GM04503 (cell line): Measurements from ENCODE around the gene AMPH.
"Not testable (repeated sequence)": the region's sequence is repeated elsewhere in the genome, so short reads cannot be mapped to it uniquely, and the experiment has no call there.

ENCODE experiments used
- DNase-seq: peaks from one replicate; pipeline ENCODE4 v3.0.0-alpha.2; 2012; ENCODE audit warnings: low read depth

The AMPH gene

DNA sequence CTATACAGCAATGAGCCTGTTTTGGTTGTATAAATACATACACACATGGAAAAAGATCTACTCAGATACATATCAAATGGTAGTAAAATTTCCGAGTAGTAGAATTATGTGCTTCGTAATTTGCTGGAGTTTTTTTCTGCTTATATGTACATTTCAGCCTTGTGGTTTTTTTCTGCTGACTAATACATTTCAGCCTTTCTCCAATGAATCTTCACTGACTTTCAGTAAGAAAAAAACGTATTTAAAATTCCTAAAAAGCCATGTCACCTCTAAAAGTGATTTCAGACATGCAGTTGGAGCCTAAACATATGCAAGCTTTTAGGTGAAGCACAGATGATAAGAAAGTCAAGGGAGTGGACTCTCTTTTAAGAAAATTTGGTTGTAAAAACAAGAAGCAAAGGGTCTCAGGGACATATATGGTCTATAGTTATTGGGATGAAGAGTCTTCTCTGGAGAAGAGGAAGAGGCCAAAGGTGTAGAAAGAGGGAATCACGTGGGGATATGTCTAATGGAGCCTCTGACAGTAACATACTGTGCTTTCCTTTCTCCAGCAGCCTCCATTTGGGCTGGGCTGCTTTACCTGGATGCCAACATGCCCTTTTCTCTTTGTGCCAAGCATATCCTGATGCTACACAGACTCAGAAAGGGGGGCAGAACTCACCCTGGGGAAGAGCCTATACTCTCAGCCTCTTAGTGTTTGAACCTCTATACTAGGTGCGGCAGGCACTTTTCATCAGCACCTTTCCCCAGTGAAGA is 2.4 kb downstream of the AMPH start:
- peak; percentile 49 for DNase-seq

DNA sequence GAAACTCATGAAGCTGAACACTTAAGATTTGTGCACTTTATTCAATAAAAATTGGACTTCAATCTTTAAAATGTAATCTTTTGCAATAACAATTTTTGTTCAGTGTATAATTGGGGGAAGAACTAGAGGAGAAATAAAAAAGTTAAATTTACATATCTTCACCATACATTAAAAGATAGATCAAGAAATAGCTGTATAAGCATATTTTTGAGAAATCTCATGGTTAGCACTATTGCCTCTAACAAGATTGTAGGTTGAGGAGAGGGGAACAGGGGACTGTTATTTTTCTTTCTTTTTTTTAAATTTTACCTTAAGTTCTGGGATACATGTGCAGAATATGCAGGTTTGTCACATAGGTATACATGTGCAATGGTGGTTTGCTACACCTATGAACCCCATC is 5.3 kb downstream of the AMPH start:
- DNase-seq = no peak

DNA sequence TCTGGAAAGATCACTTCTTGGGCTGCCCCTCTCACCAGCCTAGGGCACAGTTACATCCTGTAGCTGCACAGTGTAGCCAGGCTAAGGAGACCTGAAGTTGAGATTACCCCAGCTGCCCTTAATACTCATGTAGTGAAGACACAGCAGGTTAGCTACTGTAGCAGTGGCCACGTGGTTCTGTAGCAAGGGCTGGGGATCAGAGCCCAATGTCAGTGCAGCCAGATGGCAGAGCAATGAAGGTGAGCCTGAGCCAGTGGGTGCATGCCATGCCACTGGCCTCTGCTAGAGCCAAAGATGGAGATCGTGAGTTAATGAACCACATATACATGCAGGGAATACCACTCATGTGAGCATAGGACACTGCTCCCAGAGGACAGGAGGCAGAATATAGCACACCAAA is 15.5 kb downstream of the AMPH start:
- DNase-seq = no peak

DNA sequence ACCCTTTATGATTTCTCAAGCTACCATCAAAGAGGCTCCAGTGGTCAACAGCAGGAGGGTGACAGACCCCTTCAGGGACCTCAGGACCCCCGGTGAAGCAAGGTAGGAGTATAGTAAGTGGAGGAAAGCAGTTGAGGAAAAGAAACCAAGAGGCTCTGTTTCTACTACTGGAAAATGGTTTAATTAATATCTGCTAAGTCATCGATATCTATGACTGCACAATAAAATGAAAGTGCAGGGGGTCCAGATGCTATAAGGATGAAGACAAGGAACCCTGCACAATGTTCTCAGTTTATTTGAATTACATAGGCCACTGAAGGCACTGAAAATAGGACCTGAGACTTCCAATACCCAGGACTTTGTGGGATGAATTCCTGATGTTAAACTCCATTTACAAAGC is 23.7 kb downstream of the AMPH start:
- DNase-seq = no peak

DNA sequence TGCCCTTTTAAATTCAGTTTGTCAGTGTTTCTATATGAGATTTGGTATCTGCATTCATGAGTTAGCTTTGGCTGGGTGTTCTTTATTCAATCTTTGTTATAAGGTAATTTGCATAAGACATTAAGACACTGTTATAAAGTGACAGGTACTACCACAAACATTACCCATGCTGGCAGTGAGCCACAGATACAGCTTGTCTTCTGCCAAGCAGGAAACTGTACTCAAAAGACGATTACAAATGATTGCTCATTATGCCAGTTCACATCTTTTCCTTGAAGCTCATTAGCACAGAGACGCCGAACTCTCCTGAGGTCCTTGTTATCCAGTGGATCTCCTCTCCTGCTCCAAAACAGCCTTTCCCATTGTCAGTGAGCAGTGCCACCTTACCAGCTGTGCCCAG is 30.4 kb downstream of the AMPH start:
- no peak for DNase-seq

DNA sequence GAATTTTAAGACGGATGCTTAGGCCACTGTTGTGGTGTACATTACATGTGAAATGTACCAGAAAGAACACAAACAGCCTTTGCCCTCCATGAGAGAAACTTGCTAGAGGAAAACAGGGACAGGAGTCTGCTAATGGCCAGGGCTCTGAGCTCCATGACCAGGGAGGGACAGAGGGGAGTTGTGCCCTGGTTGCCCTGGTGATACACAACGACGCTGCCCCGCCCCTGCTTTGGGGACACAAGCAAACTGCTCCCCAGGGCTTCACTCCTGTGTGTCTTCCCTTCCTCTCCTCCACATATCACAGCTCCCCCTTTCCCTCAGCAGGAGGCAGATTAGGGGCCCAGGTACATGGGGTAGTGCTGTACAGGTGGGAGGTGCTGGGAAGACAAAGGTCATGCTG is 36.2 kb downstream of the AMPH start:
- no peak for DNase-seq

DNA sequence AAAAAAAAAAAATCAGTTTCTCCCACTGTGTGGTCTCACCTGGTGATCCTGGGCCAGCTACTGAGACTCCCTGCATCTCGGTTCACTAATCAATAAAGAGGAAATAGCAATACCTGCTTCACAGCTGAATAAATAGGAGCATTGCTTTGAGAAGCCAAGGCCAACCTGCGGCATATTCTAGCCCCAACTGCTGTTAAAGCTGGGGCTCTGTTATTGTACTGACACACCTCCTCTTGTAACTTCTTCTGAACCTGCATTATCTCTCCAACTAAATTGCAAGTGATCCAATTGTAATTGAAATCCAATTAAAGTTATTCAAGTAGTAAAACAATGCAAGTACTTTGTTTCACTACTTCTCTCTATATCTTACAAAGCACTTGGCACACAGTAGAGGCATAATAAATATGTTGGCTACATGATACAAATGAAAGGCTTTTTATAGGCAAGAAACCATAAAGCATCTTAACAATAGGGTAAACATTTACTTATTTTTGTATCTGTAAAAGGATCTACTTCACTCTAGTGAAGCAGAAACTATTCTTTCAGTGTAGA is 38.4 kb downstream of the AMPH start:
- DNase-seq = no peak

DNA sequence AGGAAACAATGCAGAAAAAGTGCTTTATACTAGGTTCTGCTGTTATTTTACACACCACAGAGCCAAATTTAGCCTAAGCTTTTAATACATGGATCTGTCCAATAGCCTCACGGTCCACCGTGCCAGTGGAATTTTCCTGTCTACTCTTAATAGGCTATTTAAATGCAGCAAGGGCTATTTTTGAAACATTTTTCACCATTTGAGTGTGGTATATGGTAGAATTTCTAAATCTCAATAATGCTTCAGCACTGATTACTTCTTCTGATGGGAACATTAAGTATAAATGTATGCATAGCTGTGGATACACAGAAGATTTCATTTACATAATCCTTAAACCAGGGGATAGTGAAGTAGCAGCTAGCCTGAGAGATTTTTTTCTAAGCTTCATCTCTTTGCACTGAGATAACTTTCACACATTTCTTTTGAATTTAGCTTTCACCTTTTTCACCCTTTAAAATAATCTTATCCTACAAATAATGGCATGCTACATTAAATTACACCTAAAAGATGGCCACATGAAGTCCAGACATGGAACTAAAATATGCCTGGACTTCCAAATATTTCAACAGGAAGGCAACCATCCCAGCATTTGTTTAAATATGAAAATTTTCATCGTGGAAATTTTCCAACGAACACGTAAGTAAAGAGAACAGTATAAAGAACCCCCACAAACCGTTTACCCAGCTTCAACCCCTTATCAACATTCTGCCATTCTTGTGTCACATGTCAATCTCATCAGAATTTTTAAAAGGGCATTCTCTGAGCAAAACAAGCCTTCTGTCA is 45.4 kb downstream of the AMPH start:
- no peak for DNase-seq

DNA sequence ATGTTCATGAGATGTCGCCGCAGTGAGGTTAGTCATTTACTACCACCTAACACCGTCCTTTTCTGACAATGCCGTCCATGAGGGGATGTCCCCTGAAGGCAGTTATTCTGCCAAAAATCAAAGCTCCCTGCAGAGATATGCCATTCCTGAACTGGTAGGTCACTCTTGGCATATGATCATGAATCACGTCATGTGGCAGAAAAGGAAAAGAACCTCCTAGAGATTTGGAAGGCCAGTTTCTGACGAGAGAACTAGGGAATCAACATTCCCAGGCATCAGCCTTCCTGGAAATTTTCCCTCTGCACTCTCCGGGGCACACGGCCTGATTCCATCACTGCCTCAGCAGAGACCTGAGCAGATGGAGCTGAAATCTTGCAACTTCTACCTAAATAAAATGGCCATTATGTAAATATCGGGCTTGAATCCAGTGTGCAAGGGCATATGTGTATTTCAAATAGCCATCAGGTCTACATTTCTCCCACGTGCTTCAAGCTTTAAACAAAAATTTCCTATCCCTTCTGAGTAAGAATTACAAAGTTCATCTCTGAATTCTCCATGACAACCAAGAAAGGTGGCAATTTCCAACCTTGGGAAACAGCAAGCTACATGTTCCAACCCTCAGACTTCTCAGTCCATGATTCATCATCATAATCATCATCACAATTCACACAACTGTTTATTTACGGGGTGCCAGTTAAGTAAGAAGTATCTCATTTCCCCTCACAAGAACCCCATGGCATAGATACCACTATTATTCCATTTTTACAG is 46.5 kb downstream of the AMPH start:
- peak; percentile 66 for DNase-seq

DNA sequence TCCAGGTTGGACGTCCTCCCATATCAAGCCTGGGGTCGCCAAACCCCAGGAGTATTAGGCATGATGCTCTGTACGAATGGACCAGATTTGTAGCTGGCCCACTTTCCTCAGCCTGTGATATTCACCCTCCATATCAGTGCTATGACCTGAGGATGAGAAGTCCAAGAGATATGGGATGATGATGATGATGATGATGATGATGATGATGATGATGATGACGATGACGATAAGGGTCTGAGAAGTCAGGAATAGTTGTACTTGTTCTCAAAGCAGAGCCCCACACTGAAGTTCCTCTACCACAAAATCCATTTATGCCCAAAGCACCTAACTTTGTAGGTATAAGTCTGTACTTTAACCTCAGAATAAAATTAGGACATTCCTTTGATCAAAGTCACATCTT is 50.7 kb downstream of the AMPH start:
- DNase-seq = no peak

DNA sequence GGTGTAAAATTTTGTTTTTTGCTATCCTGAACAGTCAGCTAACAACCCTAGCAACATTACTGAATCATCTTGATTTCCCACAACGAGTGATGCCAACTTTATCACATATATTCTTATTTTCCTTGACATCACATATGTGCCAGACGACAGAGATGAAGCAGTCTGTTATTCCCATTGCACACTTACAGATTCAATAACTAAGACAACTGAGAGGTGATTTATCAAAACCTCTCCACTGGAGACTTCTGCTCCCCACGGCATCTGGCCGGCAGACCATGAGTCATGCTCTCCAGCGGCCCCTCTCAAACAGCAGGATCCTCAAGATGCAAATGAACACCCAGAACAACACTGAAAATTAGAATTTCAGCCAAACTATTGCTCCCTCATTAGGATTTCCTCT is 57.1 kb downstream of the AMPH start:
- no peak for DNase-seq

DNA sequence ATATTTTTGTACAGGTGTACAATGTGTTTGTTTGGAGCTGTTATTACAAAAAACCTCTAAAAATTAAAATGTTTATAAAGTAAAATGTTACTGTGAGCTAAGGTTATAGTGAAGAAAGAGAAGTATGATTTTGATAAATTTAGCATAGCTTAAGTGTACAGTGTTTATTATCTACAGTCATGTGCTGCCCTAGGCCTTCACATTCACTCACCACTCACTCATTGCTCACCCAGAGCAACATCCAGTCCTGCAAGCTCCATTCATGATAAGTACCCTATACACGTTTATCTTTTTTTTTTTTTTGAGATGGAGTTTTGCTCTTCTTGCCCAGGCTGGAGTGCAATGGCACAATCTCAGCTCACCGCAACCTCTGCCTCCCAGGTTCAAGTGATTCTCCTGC is 59.6 kb downstream of the AMPH start:
- not testable (repeated sequence) for DNase-seq

DNA sequence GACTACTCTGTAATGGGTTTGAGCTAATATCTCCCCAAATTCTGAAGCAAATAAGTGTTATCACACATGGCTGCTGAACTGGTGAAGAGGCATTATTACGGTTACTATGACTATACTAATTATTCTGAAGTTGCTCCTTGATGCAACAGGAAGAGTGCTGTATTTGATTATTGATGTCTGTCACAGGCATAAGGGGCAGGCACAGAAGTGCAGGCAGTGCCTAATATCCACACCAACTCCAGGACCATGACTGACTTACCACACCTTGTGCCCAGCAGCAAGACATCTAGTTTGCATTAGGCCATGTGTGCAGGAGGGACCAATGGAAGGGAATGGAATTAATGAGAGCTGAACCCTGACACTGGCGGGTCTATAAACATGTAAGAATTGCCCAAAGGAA is 62.7 kb downstream of the AMPH start:
- no peak for DNase-seq

DNA sequence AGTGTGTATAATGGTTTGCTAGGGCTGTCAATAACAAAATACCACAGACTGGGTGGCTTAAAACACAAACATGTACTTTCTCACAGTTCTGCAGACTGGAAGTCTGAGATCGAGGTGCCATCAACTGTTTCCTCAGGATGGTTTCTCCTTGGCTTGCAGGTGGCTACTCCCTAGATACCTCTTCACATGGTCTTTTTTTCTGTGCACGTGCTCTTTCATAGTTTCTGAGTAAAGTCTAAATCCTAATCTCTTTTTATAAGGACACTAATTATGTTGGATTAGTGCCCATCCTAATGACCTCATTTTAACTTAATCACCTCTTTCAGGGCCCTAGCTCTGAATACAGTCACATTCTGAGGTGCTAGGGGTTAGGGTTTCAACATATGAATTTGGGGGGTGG is 65.9 kb downstream of the AMPH start:
- DNase-seq = no peak

DNA sequence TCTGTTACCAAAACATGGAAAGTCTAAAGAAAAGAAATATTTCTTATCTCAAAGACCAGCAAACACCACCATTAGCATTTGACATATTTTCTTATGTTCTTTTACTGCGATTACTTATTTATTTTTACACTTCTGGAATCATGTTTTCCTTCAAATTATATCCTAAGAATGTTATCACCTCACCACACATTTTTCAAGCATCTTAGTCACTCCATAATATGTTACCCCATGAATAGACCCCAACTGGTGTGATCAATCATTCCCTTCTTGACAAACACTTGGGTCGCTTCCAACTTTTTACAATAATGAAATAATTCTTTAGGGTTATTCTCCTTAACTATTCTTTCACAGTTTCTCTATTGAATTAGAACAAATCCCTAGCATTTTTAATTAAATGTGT is 67.4 kb downstream of the AMPH start:
- no peak for DNase-seq

DNA sequence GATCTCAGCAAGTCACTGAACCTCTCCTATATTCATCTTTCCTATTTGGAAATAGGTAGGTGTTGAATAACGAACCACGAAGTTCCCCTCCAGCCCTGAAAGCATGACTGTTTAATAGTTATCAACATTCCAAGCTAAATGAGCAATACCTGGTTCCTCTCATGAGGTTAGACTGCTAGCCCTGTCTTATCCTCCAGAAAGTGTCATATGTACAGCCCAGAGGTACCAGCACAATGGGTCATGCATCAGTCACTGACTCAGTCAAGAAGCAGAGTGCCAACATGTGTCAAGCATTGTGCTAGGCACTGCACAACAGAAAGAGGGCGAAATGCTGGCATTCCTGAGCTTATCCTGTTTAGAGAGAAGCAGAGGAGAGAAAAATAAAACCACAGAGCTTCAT is 70.0 kb downstream of the AMPH start:
- DNase-seq = no peak

DNA sequence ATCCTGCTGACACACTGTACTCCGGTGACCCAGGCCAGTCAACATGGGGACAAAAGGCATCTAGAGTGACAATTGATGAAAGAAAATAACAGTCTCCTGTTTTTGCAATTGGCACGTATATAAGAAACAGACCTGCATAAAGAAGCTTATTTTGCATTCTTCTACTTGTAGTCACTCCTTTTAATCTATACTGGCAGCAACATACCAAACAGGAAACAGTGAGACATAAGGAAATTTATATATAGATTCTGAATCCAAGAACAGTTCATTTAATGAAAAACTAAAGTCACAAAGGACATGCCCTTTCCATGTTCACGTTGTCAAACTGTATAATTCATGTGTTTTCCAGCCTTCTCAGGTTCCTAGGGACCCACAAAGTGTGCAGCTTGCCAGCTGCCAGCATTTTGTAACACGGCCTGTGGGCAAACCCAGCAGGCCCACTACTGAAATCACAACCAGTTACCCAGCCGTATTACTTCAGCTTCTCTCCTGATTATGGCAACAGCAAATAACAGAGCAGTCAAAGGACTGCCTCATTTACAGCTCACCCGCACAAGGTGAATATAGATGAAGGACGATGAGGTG is 72.3 kb downstream of the AMPH start:
- DNase-seq = no peak

DNA sequence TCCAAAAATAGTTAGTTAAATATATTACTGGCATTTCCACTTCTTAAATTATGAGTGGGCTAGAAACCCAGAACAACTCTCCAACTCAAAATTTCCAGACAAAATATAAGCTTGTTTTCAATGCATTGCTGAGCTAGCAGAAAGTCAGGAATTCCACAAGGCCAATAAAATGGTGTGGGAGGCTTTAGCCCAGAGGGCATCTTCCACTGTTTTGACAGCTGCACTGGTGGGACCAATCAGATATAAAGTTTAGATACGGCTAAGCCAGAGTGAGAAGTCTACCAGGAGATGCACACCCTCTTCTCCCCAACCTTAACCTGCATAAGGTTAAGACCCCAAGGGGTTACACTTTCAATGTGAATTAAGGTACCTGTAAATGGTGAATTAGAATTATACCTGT is 76.6 kb downstream of the AMPH start:
- DNase-seq = no peak

DNA sequence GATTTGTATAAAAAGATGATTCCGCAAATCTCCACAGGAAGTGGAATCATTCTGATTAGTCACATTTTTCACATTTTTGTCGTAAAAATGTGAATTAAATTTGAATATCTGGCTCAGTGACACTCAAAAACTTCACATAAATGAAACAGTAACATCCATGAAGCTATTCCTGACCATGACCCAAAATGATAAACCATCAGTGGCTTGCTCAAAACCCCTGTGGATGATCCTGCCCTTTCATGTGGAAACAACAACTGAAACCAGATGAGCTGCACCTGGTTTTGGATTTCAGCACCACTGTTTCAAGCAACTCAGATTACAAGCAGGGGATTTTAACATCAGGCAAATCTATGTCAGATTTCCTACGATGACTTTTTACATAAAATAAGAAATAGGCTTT is 80.3 kb downstream of the AMPH start:
- DNase-seq = no peak

DNA sequence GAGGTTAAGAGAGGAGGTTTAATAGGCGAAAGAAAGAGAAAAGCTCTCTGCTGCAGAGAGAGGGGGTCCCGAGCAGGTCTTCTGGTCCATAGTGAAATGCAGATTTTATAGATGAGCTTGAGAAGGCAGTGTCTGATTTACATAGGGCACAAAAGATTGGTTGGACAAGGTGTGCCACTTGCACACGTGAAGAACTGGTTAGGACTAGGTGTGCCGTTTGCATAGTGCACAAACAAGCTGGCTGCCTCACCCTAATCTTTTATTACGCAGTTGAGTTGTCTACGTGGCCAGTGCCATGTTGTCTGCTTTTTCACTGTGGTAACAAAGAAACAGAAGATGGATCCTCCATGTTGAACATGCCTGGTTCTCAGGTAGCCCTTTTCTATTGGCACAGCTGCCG is 82.6 kb downstream of the AMPH start:
- no peak for DNase-seq

DNA sequence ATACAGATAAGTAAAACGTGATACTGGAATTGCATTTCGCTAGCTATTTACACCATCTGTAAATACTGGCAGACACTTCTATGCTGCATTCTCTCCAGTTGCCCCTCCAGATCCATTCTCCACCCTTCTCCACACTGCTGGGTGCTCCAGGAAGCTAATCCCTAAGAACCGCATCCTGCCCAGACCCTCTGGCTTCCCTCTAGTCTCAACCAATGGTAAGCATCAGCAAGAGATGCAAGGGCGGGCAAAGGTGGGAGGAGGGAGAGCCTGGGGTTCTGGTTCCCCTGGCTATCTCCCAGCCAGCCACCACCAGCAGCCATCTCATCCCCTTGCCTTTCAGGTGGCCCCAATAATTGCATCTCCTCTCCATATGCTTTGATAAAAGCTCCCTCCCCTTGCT is 84.4 kb downstream of the AMPH start:
- no peak for DNase-seq

DNA sequence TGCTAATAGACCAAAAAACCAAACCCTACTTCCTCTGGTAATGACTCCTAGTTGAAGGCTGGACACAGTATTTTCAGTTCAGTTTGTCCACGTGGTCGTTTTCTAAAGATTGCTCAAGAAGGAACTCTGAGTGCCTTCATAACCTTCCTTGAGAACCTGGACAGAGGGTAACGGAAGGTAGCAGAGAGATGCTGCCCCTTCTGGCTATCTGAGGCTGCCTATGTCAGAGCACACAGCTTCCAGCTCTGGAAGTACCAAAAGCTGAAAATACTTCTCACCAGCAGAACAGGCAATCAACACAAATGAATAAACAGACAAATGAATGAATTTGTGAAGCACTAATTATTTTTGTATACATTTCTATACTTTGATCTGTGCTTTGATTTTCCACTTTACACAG is 85.2 kb downstream of the AMPH start:
- DNase-seq = no peak
